Liver (tissue), 9 donors: Measurements from ENCODE around the gene CRK. TPM values are rescaled to one million over a fixed set of nuclear protein-coding genes. Genes with fewer than 3 reads are reported as not detected.
"Not testable (repeated sequence)": the region's sequence is repeated elsewhere in the genome, so short reads cannot be mapped to it uniquely, and the experiment has no call there.

Experiments used
- DNase-seq: peaks from one replicate; pipeline ENCODE4 v3.0.0-alpha.2; 2017; ENCODE audit warnings: low spot score
- H3K27ac ChIP-seq, 2 donors: one replicate each; pipeline ENCODE4 v1.7.0; 2013; ENCODE audit warnings: inconsistent platforms in 2 of 2, low read length in 2 of 2, control low read depth in 1 of 2, low read depth in 1 of 2, mild to moderate bottlenecking in 1 of 2
- H3K27me3 ChIP-seq, 4 donors: one replicate each; pipeline versions ENCODE4 v1.6.1 to v1.7.0; 2013; ENCODE audit warnings: low read length in 3 of 4, inconsistent platforms in 1 of 4, mild to moderate bottlenecking in 1 of 4, moderate library complexity in 1 of 4; ENCODE audit not compliant: control insufficient read depth in 4 of 4, insufficient read depth in 4 of 4
- H3K36me3 ChIP-seq, 4 donors: one replicate each; pipeline versions ENCODE4 v1.6.1 to v1.7.0; 2013; ENCODE audit warnings: low read length in 3 of 4, mild to moderate bottlenecking in 3 of 4, low read depth in 1 of 4, moderate library complexity in 1 of 4; ENCODE audit not compliant: control insufficient read depth in 4 of 4, insufficient read depth in 3 of 4
- H3K4me1 ChIP-seq, 4 donors: one replicate each; pipeline versions ENCODE4 v1.6.1 to v1.7.0; 2013; ENCODE audit warnings: low read length in 3 of 4, mild to moderate bottlenecking in 3 of 4, moderate library complexity in 1 of 4; ENCODE audit not compliant: control insufficient read depth in 4 of 4, insufficient read depth in 4 of 4
- H3K4me3 ChIP-seq, 3 donors: one replicate each; pipeline versions ENCODE4 v1.6.1 to v1.7.0; 2013; ENCODE audit warnings: low read length in 3 of 3, control low read depth in 1 of 3, low read depth in 1 of 3, mild to moderate bottlenecking in 1 of 3
- H3K9ac ChIP-seq, 2 donors: one replicate each; pipeline ENCODE4 v1.7.0; 2013; ENCODE audit warnings: low read length in 2 of 2, mild to moderate bottlenecking in 2 of 2, moderate library complexity in 2 of 2, control low read depth in 1 of 2, low read depth in 1 of 2
- H3K9me3 ChIP-seq, 4 donors: one replicate each; pipeline versions ENCODE4 v1.6.1 to v1.7.0; 2013; ENCODE audit warnings: low read length in 3 of 4; ENCODE audit not compliant: control insufficient read depth in 4 of 4
- ATF3 ChIP-seq: IDR thresholded peaks from 2 replicates; pipeline ENCODE4 v1.6.1; 2016; ENCODE audit warnings: antibody characterized with exemption
- CTCF ChIP-seq: fragments of 150-350 bp; IDR thresholded peaks from 2 replicates; pipeline ENCODE4 v1.5.1; 2017; ENCODE audit warnings: improper control_type of control experiment, low read depth, low read length; ENCODE audit not compliant: missing input control
- GABPA ChIP-seq, 2 donors: IDR thresholded peaks in 1 of 2; conservative IDR thresholded peaks in 1 of 2; 2 replicates each; pipeline ENCODE4 v1.6.1; 2016; ENCODE audit warnings: antibody characterized with exemption in 2 of 2, mild to moderate bottlenecking in 1 of 2, moderate library complexity in 1 of 2
- HNF4G ChIP-seq: IDR thresholded peaks from 2 replicates; pipeline ENCODE4 v1.6.1; 2016; ENCODE audit warnings: antibody characterized with exemption
- JUND ChIP-seq, 2 donors: IDR thresholded peaks; 2 replicates each; pipeline ENCODE4 v1.6.1; 2016; ENCODE audit warnings: antibody characterized with exemption in 2 of 2
- RAD21 ChIP-seq, 2 donors: IDR thresholded peaks; 2 replicates each; pipeline ENCODE4 v1.6.1; 2016; ENCODE audit warnings: antibody characterized with exemption in 2 of 2, mild to moderate bottlenecking in 2 of 2
- REST ChIP-seq: IDR thresholded peaks from 2 replicates; pipeline ENCODE4 v1.6.1; 2016; ENCODE audit warnings: antibody characterized with exemption, mild to moderate bottlenecking
- SP1 ChIP-seq: IDR thresholded peaks from 2 replicates; pipeline ENCODE4 v1.6.1; 2018; ENCODE audit warnings: antibody characterized with exemption, mild to moderate bottlenecking
- WGBS: extraction: QIAGEN DNeasy Blood & Tissue Kit; methylation state at CpG from one replicate; pipeline ENCODE4 v1.1.7; 2013; 5-methylcytosine and 5-hydroxymethylcytosine counted together
- polyA plus RNA-seq, 2 donors: library from polyadenylated mRNA; stranded (reverse) in 1 of 2; unstranded in 1 of 2; fragments of 200-250 nt in 1 of 2; fragments of >200 nt in 1 of 2; fragmentation: Nextera tagmentation in 1 of 2; extraction: Ambion mirVana in 1 of 2; gene quantifications; one replicate each; pipeline versions ENCODE4 v1.2.1 to v1.2.3, GENCODE V29; 2013 to 2015
- total RNA-seq, 2 donors: library from RNA; depleted of rRNA; stranded (reverse); fragments of >200 nt; gene quantifications; one replicate each; pipeline ENCODE4 v1.2.3, GENCODE V29; 2014
- donor health status: healthy.
- donor health status: healthy.
- donor health status: healthy.
- donor health status: healthy.
- donor health status: healthy.

The CRK gene
- total and polyA plus RNA-seq, 4 donors, result 29.5 to 69.9 (median 34.8) TPM

GRCh38 chr17:1420981-1421380, 35.1 kb downstream of the CRK start:
- Histone ChIP-seq H3K36me3 (peaks cover 5 to 41% (median 27%) of the 10 kb centered on the region in 4 donors), H3K27me3 (no peaks in the 10 kb centered on the region), H3K4me3 (no peak overlapping the region), H3K9me3 (no peaks in the 10 kb centered on the region), H3K4me1 (no peaks in the 10 kb centered on the region), H3K9ac (no peak overlapping the region), H3K27ac (no peak overlapping the region)
- TF ChIP-seq JUND (IDR thresholded peaks at IDR 0.05) (no peak), RAD21 (IDR thresholded peaks at IDR 0.05) (no peak), HNF4G (no peak), GABPA (IDR thresholded peaks at IDR 0.05 in 1 of 2, conservative IDR thresholded peaks at IDR 0.05 in 1 of 2) (no peak), CTCF (no peak), ATF3 (no peak), REST (no peak), SP1 (no peak)
- WGBS, result 89% methylated on average over 2 of the region's 2 CpGs
- DNase-seq, result no peak

GRCh38 chr17:1420163-1420562, 35.9 kb downstream of the CRK start:
- DNase-seq, result no peak
- TF ChIP-seq GABPA (IDR thresholded peaks at IDR 0.05 in 1 of 2, conservative IDR thresholded peaks at IDR 0.05 in 1 of 2), result no peak
- H3K4me1 ChIP-seq, result no peaks in the 10 kb centered on the region
- H3K36me3 ChIP-seq, result peaks cover 2 to 35% (median 23%) of the 10 kb centered on the region in 4 donors
- H3K27ac ChIP-seq, result no peak overlapping the region
- no peaks in the 10 kb centered on the region for H3K27me3 ChIP-seq
- no peak overlapping the region for H3K9ac ChIP-seq
- 98% methylated on average over 11 of the region's 11 CpGs for WGBS
- no peak overlapping the region for H3K4me3 ChIP-seq
- no peaks in the 10 kb centered on the region for H3K9me3 ChIP-seq

GRCh38 chr17:1418476-1418875, 37.6 kb downstream of the CRK start:
- H3K36me3 ChIP-seq, result peaks cover 2 to 32% (median 19%) of the 10 kb centered on the region in 4 donors
- not testable (repeated sequence) for H3K9ac ChIP-seq, H3K27me3 ChIP-seq, H3K4me3 ChIP-seq, H3K9me3 ChIP-seq, H3K27ac ChIP-seq, DNase-seq, H3K4me1 ChIP-seq
- WGBS, result 93% methylated on average over 10 of the region's 10 CpGs
